Prostate gland (tissue), 2 donors: Measurements from ENCODE around the gene SFTA2. TPM values are rescaled to one million over a fixed set of nuclear protein-coding genes. Genes with fewer than 3 reads are reported as not detected.

Experiments used
- DNase-seq: peaks from one replicate; pipeline ENCODE4 v3.0.0-alpha.2; 2019; ENCODE audit warnings: low spot score
- H3K27ac ChIP-seq, 2 donors: fragments of 200-600 bp; sonication (generic); 2 replicates each; pipeline ENCODE4 v1.5.1; 2017 to 2019
- H3K27me3 ChIP-seq: fragments of 200-600 bp; sonication (generic); replicated peaks from 2 replicates; pipeline ENCODE4 v1.5.1; 2019; ENCODE audit not compliant: insufficient read depth
- H3K36me3 ChIP-seq, 2 donors: fragments of 200-600 bp; sonication (generic); 1 replicate in 1 of 2; 2 replicates in 1 of 2; pipeline versions ENCODE4 v1.5.1 to v1.8.1; 2017 to 2019
- H3K4me1 ChIP-seq: fragments of 200-600 bp; sonication (generic); replicated peaks from 2 replicates; pipeline ENCODE4 v1.5.1; 2019
- H3K4me3 ChIP-seq, 2 donors: fragments of 200-600 bp; sonication (generic); 2 replicates each; pipeline ENCODE4 v1.5.1; 2017 to 2019
- H3K9me3 ChIP-seq: fragments of 200-600 bp; sonication (generic); 2 replicates; pipeline ENCODE4 v1.5.1; 2017
- POLR2A ChIP-seq: fragments of 450-650 bp; IDR thresholded peaks from one replicate; pipeline ENCODE4 v1.6.1; 2016; ENCODE audit warnings: antibody characterized with exemption, mild to moderate bottlenecking
- POLR2AphosphoS5 ChIP-seq: sonication (generic); formaldehyde crosslinking; IDR thresholded peaks from one replicate; pipeline ENCODE4 v1.6.1; 2017; ENCODE audit warnings: antibody characterized with exemption
- WGBS: methylation state at CpG from one replicate; pipeline ENCODE4 v1.1.5; 2018; 5-methylcytosine and 5-hydroxymethylcytosine counted together
- intact Hi-C: fragments of 100-400 bp; cut with DNase I; formaldehyde crosslinking; loops from one replicate; pipeline ENCODE4 v1.14.2; 2022
- total RNA-seq, 2 donors: library from RNA; depleted of rRNA; stranded (reverse); fragments of >200 nt; gene quantifications; one replicate each; pipeline ENCODE4 v1.1.0, GENCODE V29; 2016
- TF ChIP-seq, protein P1 (sequence below), 4 experiments: fragments of 200-600 bp in 2 of 4; fragments of 450-650 bp in 2 of 4; sonication (generic) in 2 of 4; IDR thresholded peaks; 1 replicate in 3 of 4; 2 replicates in 1 of 4; pipeline ENCODE4 v1.5.1; 2016 to 2019; ENCODE audit warnings: antibody characterized with exemption in 4 of 4, mild to moderate bottlenecking in 2 of 4, moderate library complexity in 2 of 4

SFTA2 gene
- total RNA-seq, 2 donors from 2014 or later = not detected

DNA sequence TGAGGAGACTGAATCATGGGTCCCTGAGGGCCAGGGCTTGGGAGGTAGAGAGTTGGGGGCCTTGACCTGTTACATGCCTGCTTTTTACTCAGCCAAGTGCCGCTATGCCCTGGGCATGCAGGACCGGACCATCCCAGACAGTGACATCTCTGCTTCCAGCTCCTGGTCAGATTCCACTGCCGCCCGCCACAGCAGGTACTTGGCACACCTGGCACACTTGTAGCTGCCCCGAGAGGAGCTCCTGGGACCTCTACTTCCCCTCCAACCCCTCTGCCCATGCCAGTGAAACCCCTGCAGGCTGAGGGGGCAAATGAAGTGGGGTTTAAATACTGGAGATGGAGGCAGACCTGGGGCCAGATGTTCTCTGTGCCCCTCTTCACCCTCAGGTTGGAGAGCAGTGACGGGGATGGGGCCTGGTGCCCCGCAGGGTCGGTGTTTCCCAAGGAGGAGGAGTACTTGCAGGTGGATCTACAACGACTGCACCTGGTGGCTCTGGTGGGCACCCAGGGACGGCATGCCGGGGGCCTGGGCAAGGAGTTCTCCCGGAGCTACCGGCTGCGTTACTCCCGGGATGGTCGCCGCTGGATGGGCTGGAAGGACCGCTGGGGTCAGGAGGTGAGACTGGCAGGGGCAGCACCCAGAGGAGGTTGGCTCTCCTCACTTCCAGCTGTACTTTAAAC lies 43.0 kb downstream of the SFTA2 start:
- no peak overlapping the region for H3K4me3 ChIP-seq
- peaks cover 0 to 6% of the 10 kb centered on the region in 2 donors for H3K36me3 ChIP-seq
- no peaks in the 10 kb centered on the region for H3K27me3 ChIP-seq
- H3K4me1 ChIP-seq = peaks cover 6% of the 10 kb centered on the region
- H3K27ac ChIP-seq = no peak overlapping the region
- 75% methylated on average over 18 of the region's 18 CpGs for WGBS
- no peaks in the 10 kb centered on the region for H3K9me3 ChIP-seq
- intact Hi-C loops = no loop called here
- DNase-seq = no peak
- TF ChIP-seq, protein P1, sequence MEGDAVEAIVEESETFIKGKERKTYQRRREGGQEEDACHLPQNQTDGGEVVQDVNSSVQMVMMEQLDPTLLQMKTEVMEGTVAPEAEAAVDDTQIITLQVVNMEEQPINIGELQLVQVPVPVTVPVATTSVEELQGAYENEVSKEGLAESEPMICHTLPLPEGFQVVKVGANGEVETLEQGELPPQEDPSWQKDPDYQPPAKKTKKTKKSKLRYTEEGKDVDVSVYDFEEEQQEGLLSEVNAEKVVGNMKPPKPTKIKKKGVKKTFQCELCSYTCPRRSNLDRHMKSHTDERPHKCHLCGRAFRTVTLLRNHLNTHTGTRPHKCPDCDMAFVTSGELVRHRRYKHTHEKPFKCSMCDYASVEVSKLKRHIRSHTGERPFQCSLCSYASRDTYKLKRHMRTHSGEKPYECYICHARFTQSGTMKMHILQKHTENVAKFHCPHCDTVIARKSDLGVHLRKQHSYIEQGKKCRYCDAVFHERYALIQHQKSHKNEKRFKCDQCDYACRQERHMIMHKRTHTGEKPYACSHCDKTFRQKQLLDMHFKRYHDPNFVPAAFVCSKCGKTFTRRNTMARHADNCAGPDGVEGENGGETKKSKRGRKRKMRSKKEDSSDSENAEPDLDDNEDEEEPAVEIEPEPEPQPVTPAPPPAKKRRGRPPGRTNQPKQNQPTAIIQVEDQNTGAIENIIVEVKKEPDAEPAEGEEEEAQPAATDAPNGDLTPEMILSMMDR (IDR thresholded peaks at IDR 0.05) = no peak
- TF ChIP-seq POLR2AphosphoS5 = no peak
- no peak for TF ChIP-seq POLR2A

DNA sequence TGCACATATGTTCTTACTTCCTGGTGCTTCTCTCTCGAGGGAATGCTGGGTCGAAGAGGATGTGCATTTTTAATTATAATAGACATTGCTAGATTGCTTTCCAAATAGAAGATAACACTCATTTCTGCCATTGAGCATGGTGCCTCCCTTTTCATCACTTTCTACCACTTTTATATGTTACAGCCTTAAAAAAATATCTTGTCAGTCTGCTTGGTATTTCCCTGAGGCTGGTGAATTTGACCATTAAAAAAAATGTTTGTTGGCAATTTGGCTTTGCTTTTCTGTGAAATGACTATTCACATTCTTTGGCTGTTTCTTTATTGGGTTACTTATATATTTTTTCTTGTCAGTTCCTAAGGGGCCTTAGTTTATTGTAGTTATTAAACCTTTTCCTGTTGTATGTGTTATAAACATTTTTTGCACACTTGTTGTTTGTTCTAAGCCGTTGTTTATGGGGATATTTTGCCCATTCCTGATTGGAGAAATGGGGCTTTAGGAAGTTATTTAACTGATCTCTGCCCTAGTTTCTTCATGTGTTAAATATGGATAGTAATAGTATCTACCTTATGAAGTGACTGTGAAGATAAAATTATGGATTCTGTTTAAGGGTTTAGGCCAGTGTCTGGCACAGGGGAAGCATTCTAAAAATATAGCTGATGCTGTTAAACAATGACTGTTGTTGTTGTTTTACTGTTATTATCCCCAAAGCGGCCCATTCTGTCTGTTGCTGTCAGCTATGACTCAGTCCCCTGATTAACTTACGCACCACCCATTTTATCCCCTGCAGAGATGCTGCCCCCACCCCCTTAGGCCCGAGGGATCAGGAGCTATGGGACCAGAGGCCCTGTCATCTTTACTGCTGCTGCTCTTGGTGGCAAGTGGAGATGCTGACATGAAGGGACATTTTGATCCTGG lies 43.8 kb downstream of the SFTA2 start:
- DNase-seq = no peak
- no peak for TF ChIP-seq POLR2AphosphoS5
- TF ChIP-seq, protein P1 (IDR thresholded peaks at IDR 0.05) = no peak
- no peak for TF ChIP-seq POLR2A
- H3K4me1 ChIP-seq = peaks cover 6% of the 10 kb centered on the region
- H3K27me3 ChIP-seq = no peaks in the 10 kb centered on the region
- H3K27ac ChIP-seq = no peak overlapping the region
- H3K9me3 ChIP-seq = no peaks in the 10 kb centered on the region
- intact Hi-C loops = no loop called here
- no peak overlapping the region for H3K4me3 ChIP-seq
- H3K36me3 ChIP-seq = peaks cover 0 to 6% of the 10 kb centered on the region in 2 donors
- 43% methylated on average over 6 of the region's 6 CpGs for WGBS

DNA sequence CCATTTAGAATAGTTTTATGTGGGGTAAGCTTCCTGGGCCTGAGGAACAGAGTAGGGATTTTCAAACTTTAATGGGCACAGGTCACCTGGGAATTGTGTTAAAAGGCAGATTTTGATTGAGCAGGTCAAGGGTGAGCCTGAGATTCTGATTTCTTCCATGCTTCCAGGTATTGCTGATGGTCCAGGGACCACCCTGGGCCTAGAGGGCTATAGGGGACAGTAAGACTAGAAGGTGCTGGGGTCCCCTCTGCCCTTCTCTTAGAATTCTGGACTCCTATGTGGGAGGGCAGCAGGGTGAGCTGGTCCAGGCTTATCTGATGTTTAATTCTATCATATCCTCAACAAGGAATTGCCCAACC lies 45.1 kb downstream of the SFTA2 start:
- Histone ChIP-seq H3K27ac (peak overlapping the region; percentile 93 to 96), H3K36me3 (no peaks in the 10 kb centered on the region), H3K4me1 (peaks cover 15% of the 10 kb centered on the region), H3K9me3 (no peaks in the 10 kb centered on the region), H3K4me3 (no peak overlapping the region), H3K27me3 (no peaks in the 10 kb centered on the region)
- TF ChIP-seq, protein P1 (IDR thresholded peaks at IDR 0.05) = no peak
- TF ChIP-seq POLR2A (no peak), POLR2AphosphoS5 (no peak)
- DNase-seq = no peak
- intact Hi-C loops = no loop called here

GRCh38 chr6:30885999-30886896 lies 45.7 kb downstream of the SFTA2 start:
- WGBS = 19% methylated on average over 18 of the region's 18 CpGs
- peaks cover 15% of the 10 kb centered on the region for H3K4me1 ChIP-seq
- DNase-seq = peak; percentile 94
- TF ChIP-seq, protein P1 (IDR thresholded peaks at IDR 0.05) = no peak
- peak; percentile 52 for TF ChIP-seq POLR2AphosphoS5
- H3K27ac ChIP-seq = peak overlapping the region; percentile 93 to 96
- H3K4me3 ChIP-seq = peak overlapping the region; percentile 57 to 70
- H3K27me3 ChIP-seq = no peaks in the 10 kb centered on the region
- no peaks in the 10 kb centered on the region for H3K36me3 ChIP-seq
- intact Hi-C loops = no loop called here
- no peaks in the 10 kb centered on the region for H3K9me3 ChIP-seq
